ENCODE measurements around the gene NR4A1. TPM values are rescaled to one million over a fixed set of nuclear protein-coding genes. Genes with fewer than 3 reads are reported as not detected.

NR4A1 gene
- total RNA-seq, 1 donor from 2014 or later, result 2.3 TPM

- Histone ChIP-seq H2AFZ (ENCODE audit: low read depth, low read length) (no peak overlapping the region), H3K4me3 (ENCODE audit: insufficient read depth, low read depth, low read length) (no peak overlapping the region), H3K9me3 (ENCODE audit: insufficient read depth, low read depth, low read length) (no peaks in the 10 kb centered on the region), H3K4me1 (ENCODE audit: insufficient read depth, low read length) (no peaks in the 10 kb centered on the region), H3K27me3 (ENCODE audit: insufficient read depth, low read length) (no peaks in the 10 kb centered on the region), H3K36me3 (ENCODE audit: insufficient read depth, low read length) (no peaks in the 10 kb centered on the region), H3K4me2 (ENCODE audit: low read length) (no peak overlapping the region), H3K79me2 (ENCODE audit: insufficient read depth, low read length) (no peaks in the 10 kb centered on the region), H4K20me1 (ENCODE audit: insufficient read depth, low read length) (peaks cover 27% of the 10 kb centered on the region), H3K27ac (ENCODE audit: low read depth, low read length) (no peak overlapping the region), H3K9ac (ENCODE audit: low read length) (no peak overlapping the region)
- peaks cover 18% of the 10 kb centered on the region for H3K27me3 Mint-ChIP-seq (ENCODE audit: low read depth, unreplicated experiment)
- no peak overlapping the region for H3K27ac Mint-ChIP-seq (ENCODE audit: unreplicated experiment)
- H3K4me1 Mint-ChIP-seq (ENCODE audit: low read depth, unreplicated experiment), result no peaks in the 10 kb centered on the region
- DNase-seq (ENCODE audit: low read depth) (no peak), FAIRE-seq (no peak)
- peaks cover 2% of the 10 kb centered on the region for H3K36me3 Mint-ChIP-seq (ENCODE audit: low read depth, unreplicated experiment)
- TF ChIP-seq CTCF (IDR thresholded peaks at IDR 0.05; ENCODE audit: insufficient read depth, low read depth, low read length) (no peak), EZH2 (IDR thresholded peaks at IDR 0.05; ENCODE audit: insufficient read depth, low read length) (no peak)
- H3K4me3 Mint-ChIP-seq (ENCODE audit: unreplicated experiment), result no peak overlapping the region
- H3K9me3 Mint-ChIP-seq (ENCODE audit: unreplicated experiment), result no peaks in the 10 kb centered on the region
Measured at GRCh38 chr12:52042706-52043385, 8.4 kb upstream of the NR4A1 start.

GRCh38 chr12:52043386-52044212 is 7.6 kb upstream of the NR4A1 start:
- no peaks in the 10 kb centered on the region for H3K4me1 ChIP-seq (ENCODE audit: insufficient read depth, low read length)
- no peaks in the 10 kb centered on the region for H3K79me2 ChIP-seq (ENCODE audit: insufficient read depth, low read length)
- no peaks in the 10 kb centered on the region for H3K9me3 ChIP-seq (ENCODE audit: insufficient read depth, low read depth, low read length)
- no peak overlapping the region for H3K4me2 ChIP-seq (ENCODE audit: low read length)
- Mint-ChIP-seq H3K36me3 (ENCODE audit: low read depth, unreplicated experiment) (peaks cover 2% of the 10 kb centered on the region), H3K27ac (ENCODE audit: unreplicated experiment) (no peak overlapping the region), H3K9me3 (ENCODE audit: unreplicated experiment) (no peaks in the 10 kb centered on the region), H3K4me1 (ENCODE audit: low read depth, unreplicated experiment) (no peaks in the 10 kb centered on the region), H3K27me3 (ENCODE audit: low read depth, unreplicated experiment) (peaks cover 14% of the 10 kb centered on the region), H3K4me3 (ENCODE audit: unreplicated experiment) (no peak overlapping the region)
- H2AFZ ChIP-seq (ENCODE audit: low read depth, low read length), result no peak overlapping the region
- TF ChIP-seq EZH2 (IDR thresholded peaks at IDR 0.05; ENCODE audit: insufficient read depth, low read length), result no peak
- no peak for TF ChIP-seq CTCF (IDR thresholded peaks at IDR 0.05; ENCODE audit: insufficient read depth, low read depth, low read length)
- H3K4me3 ChIP-seq (ENCODE audit: insufficient read depth, low read depth, low read length), result no peak overlapping the region
- no peak overlapping the region for H3K27ac ChIP-seq (ENCODE audit: low read depth, low read length)
- peak; percentile 36 for DNase-seq (ENCODE audit: low read depth)
- no peak overlapping the region for H3K9ac ChIP-seq (ENCODE audit: low read length)
- peaks cover 26% of the 10 kb centered on the region for H4K20me1 ChIP-seq (ENCODE audit: insufficient read depth, low read length)
- no peaks in the 10 kb centered on the region for H3K27me3 ChIP-seq (ENCODE audit: insufficient read depth, low read length)
- no peaks in the 10 kb centered on the region for H3K36me3 ChIP-seq (ENCODE audit: insufficient read depth, low read length)
- no peak for FAIRE-seq

Data from astrocyte (in vitro differentiated cells and primary cell).